RKO (cell line): ENCODE measurements around the gene SRP9.
"Not testable (repeated sequence)": the region's sequence is repeated elsewhere in the genome, so short reads cannot be mapped to it uniquely, and the experiment has no call there.

Experiments used
- DNase-seq: peaks from one replicate; pipeline ENCODE4 v3.0.0-alpha.2; 2016; ENCODE audit warnings: low spot score

The SRP9 gene

DNA sequence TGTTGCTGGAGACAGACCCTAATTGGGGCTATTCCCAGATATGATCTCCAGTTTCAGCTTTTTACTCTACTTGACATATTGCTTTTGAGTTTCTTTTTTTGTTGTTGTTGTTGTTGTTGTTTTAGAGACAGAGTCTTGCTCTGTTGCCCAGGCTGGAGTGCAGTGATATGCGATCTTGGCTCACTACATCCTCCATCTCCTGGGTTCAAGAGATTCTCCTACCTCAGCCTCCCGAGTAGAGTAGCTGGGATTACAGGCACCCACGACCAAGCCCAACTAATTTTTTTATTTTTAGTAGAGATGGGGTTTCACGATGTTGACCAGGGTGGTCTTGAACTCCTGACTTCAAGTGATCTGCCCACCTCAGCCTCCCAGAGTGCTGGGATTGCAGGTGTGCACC is 1.3 kb upstream of the SRP9 start:
- no peak for DNase-seq

GRCh38 chr1:225777058-225777582 is 506 bp upstream of the SRP9 start:
- DNase-seq = no peak

- no peak for DNase-seq
Observed at GRCh38 chr1:225778337-225778669, 677 bp downstream of the SRP9 start.

DNA sequence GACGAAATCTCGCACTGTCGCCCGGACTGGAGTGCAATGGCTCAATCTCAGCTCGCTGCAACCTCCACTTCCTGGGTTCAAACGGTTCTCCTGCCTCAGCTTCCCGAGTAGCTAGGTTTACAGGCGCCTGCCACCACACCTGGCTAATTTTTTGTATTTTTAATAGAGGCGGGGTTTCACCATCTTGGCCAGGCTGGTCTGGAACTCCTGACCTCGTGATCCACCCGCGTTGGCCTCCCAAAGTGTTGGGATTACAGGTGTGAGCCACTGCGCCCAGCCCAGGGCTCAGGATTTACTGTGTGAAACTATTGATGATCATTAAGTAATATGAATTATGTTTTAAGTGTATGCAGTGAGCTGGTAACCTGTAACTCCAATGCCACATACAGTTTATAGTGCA is 1.5 kb downstream of the SRP9 start:
- DNase-seq = peak; percentile 18

GRCh38 chr1:225780134-225780533 is 2.5 kb downstream of the SRP9 start:
- DNase-seq = no peak

DNA sequence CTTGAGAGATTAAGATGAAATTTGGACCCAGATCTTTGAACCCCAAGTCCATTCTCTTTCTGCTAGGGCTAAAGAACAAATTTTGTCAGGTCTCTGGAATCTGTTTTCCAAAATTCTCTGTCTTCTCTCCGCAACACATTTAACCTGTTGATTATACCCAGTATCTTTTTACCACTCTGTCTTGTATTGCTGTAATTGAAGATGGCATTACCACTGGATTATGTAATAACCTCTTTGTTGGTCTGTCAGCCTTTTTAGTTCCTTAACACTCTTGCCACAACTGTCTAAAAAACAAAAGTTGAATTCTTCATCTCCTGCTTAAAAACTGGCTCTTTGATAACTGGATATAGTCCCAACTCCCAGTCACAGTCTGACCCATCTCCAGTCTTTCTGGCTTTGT is 3.0 kb downstream of the SRP9 start:
- DNase-seq = no peak

GRCh38 chr1:225789142-225789541 is 11.5 kb downstream of the SRP9 start:
- not testable (repeated sequence) for DNase-seq

DNA sequence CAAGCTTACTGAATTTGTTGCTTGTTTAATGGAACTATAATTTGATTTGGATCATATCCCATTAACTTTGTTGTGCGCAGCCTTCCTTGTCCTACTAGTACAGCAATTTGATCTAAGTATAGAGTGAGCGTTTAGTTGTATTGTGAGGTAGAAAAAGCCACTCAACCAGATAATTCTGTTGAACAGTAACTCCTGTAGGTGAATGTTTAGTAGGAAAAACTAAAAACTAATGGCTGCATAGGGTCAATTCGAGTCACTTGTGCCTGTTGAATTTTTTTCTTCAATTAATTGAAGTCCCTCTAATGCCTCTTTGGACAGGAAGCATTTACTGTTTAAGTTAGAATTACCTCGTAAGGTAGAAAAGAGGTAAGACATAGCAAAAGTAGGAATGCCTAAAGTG is 17.3 kb downstream of the SRP9 start:
- DNase-seq = no peak

DNA sequence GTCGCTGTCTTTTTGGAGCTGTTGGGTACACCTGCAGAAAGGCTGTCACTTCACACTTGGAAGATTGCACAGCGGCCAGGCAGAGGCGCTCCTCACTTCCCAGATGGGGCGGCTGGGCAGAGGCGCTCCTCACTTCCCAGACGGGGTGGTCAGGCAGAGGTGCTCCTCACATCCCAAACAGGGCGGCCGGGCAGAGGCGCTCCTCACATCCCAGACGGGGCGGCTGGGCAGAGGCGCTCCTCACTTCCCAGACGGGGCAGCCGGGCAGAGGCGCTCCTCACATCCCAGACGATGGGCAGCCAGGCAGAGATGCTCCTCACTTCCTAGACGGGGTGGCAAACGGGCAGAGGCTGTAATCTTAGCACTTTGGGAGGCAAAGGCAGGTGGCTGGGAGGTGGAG is 18.5 kb downstream of the SRP9 start:
- DNase-seq = not testable (repeated sequence)

DNA sequence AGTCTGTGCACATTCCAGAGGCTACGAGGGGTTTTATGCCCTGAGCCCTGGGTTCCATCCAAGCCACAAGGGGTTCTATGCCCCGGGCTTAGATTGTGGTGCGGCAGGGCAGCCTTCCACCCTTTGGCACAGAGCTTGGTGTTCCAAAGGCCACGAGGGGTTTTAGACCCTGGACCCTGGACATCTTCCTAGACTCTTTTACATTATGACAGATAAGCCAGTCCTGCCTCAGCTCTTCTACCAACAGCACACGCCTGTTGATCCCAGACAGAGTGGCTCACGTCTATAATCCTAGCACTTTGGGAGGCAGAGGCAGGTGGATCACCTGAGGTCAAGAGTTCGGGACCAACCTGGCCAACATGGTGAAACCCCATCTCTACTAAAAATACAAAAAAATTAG is 23.5 kb downstream of the SRP9 start:
- DNase-seq = not testable (repeated sequence)

DNA sequence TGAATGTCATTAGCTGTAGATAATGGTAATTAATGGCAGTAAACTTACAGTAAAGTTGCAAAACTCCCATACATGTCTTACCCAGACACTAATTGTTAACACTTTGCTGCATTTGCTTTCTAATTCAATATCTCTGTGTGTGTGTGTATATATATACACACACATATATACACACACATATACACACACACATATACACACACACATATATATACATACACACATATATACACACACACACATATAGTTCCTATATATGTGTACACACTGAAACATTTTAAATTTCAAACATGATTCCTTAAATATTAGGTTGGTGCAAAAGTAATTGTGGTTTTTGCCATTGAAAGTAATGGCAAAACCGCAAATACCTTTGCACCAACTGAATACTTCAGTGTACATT is 28.6 kb downstream of the SRP9 start:
- DNase-seq = no peak

GRCh38 chr1:225806736-225807135 is 29.1 kb downstream of the SRP9 start:
- not testable (repeated sequence) for DNase-seq

GRCh38 chr1:225808136-225808535 is 30.5 kb downstream of the SRP9 start:
- no peak for DNase-seq

DNA sequence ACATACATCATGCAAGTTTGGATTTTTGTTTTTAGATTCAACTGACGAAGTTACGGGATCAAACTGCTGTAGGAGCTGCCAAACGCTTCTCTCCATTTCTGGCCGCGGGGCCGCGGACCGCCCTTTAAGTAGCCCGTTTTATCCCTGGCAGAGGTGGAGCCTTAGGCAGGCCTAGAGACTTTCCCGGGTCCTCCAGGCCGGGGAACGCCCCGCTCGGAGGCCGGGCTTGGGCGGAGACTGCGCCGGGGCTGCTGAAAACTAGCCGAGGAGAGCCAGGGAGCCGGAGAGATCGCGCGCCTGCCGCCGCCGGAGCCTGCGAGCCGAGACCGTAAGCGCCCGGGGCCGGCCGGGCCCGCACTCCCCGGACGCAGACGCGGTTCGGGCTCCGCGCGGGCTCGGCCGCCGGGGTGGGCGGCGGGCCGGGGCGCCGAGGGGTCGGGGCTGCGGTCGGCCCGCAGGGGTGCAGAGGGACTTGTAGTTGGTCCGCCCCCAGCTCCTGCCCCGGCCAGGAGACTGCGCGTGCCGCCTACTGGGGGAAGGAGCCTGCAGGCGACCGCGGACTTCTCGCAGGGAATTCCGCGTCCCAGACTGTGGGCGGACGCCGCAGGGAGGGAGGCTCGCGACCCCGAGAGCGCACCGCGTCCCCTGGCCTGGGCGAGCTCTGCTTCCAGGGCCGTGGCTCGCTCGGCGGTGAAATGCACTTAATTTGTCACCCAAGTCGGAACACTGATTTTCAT is 32.4 kb downstream of the SRP9 start, which contains the start of gene EPHX1:
TSS of gene EPHX1 (plus strand) at position 283 of the 737 bp plus-strand sequence. CDS start 18,606 bp downstream, outside the sequence.
- DNase-seq = peak; percentile 82

DNA sequence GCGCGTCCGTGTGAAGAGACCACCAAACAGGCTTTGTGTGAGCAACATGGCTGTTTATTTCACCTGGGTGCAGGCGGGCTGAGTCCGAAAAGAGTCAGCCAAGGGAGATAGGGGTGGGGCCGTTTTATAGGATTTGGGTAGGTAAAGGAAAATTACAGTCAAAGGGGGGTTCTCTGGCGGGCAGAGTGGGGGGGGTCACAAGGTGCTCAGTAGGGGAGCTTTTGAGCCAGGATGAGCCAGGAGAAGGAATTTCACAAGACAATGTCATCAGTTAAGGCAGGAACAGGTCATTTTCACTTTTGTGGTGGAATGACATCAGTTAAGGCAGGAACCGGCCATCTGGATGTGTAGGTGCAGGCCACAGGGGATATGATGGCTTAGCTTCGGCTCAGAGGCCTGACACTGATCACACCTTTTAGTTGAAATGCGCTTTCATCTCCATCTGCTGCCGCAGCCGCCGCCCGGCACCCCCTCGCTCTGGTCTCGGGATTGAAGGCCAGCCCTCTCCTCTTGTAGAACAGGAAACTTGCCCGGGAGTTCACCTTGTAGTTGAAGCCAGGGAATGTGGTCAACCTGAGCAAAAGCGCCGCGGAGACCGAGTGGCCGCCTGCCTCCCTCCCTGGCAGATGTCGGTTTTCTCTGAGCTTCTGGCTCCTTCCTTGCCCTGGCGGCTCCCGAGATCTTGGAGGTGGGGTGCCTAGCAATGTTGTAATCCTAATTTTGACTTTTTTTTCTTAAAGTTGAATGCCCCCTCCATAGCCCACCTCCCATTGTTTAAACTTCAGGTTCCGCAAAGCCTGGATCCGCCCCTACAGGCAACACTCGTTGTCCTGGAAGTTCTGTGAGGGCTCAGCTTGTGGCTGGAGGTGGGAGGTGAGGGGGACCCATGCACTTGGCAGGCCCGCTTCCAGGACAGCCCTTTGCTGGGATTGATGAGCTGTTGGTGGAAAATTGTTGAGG is 33.2 kb downstream of the SRP9 start:
- DNase-seq = not testable (repeated sequence)

- no peak for DNase-seq
Observed at GRCh38 chr1:225811622-225812487, 34.2 kb downstream of the SRP9 start.

GRCh38 chr1:225812488-225813213 is 35.0 kb downstream of the SRP9 start:
- DNase-seq = no peak

DNA sequence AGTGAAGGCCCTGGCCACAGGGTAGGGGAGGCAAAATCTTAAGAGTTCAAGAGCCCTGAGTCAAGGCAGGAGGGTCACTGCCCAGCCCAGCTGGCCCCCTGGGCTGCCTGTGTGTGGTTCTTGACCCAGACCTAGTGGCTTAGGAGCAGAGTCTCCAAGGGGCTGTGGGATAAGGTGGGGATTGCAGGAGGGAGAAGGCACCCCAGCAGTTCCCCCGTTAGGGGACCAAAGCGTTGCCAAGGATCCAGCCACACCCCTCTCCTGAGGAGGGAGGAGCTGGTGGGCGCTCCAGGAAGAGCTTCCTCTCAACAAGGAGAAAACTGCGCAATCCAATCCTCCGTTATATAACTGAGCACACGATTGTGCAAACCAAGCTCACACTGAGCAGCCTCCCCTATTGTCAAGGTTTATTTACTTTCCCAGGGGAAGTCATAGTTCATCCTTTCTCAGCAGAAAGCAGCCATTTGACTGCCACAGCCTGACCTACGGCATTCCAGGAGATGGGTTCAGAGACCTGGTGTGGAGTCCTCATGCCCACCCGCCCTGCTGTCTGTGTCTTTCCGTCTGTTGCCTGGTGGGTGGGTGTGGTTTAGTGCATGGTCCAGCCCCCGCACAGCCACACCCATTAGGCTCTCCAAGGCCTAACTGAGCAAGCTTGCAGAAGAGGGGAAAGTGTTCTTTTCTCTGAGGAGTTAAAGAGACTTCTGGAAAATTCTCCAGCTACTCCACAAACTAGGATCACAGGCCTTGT is 35.8 kb downstream of the SRP9 start:
- DNase-seq = no peak

DNA sequence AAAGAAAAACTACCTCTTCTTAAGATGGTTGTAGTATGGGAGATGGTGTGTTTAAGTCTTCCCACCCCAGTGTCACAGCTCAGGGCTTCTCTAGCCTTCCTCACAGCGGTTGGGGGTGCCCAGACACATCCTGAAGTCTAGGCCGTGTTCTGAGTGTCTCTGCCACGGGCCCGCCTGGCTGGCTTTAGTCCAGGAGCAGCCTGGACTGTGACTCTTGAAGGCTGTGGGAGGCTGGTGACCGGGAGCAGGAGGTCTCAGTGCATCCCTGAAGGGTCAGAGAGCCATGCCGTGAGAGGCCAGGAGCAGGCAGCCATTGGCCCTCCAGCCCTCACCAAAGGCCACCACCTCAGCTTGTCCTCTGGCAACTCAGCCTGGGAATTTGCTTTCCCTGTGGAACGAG is 36.8 kb downstream of the SRP9 start:
- no peak for DNase-seq

DNA sequence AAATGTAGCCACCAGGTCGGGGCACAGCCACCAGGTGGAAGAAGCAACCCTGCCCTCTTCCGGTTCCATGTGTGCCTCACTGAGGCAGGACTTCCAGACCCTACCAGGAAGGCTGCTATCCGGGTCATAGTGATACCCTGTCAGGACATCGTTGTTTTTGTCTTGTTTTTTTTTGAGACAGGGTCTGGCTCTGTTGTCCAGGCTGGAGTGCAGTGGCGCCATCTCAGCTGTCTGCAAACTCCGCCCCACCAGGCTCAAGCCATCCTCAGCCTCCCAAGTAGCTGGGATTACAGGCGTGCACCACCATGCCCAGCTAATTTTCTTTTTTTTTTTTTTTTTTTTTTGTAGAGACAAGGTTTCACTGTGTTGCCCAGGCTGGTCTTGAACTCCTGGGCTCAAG is 37.5 kb downstream of the SRP9 start:
- not testable (repeated sequence) for DNase-seq
